DMS79 (cell line): ENCODE measurements around the gene IL22RA1.

Experiments
- DNase-seq: peaks from one replicate; lab custom pipeline; 2025; lab: John Stamatoyannopoulos, UW

Gene IL22RA1

GRCh38 chr1:24097663-24098062, 45.3 kb downstream of the IL22RA1 start:
- DNase-seq = no peak

- no peak for DNase-seq
Observed at GRCh38 chr1:24096739-24097103, 46.2 kb downstream of the IL22RA1 start.

- DNase-seq = no peak
Observed at GRCh38 chr1:24096009-24096738, 46.8 kb downstream of the IL22RA1 start.

GRCh38 chr1:24095140-24095859, 47.6 kb downstream of the IL22RA1 start:
- no peak for DNase-seq

- DNase-seq = no peak
Observed at GRCh38 chr1:24094554-24094953, 48.4 kb downstream of the IL22RA1 start.

- DNase-seq = no peak
Observed at GRCh38 chr1:24093732-24094131, 49.2 kb downstream of the IL22RA1 start.

- DNase-seq = no peak
Observed at GRCh38 chr1:24092979-24093378, 50.0 kb downstream of the IL22RA1 start.

- no peak for DNase-seq
Observed at GRCh38 chr1:24091971-24092482, 50.9 kb downstream of the IL22RA1 start.

- DNase-seq = no peak
Observed at GRCh38 chr1:24090736-24091135, 52.2 kb downstream of the IL22RA1 start.

GRCh38 chr1:24089743-24090555, 53.0 kb downstream of the IL22RA1 start:
- DNase-seq = peak; percentile 30

- DNase-seq = no peak
Observed at GRCh38 chr1:24089027-24089742, 53.8 kb downstream of the IL22RA1 start.

- DNase-seq = no peak
Observed at GRCh38 chr1:24086466-24086865, 56.5 kb downstream of the IL22RA1 start.

GRCh38 chr1:24085546-24085945, 57.4 kb downstream of the IL22RA1 start:
- no peak for DNase-seq

- no peak for DNase-seq
Observed at GRCh38 chr1:24085007-24085406, 57.9 kb downstream of the IL22RA1 start.

- no peak for DNase-seq
Observed at GRCh38 chr1:24084050-24084449, 58.9 kb downstream of the IL22RA1 start.

GRCh38 chr1:24082372-24082771, 60.6 kb downstream of the IL22RA1 start:
- no peak for DNase-seq

- no peak for DNase-seq
Observed at GRCh38 chr1:24081190-24081589, 61.8 kb downstream of the IL22RA1 start.

- no peak for DNase-seq
Observed at GRCh38 chr1:24080131-24080530, 62.8 kb downstream of the IL22RA1 start.

GRCh38 chr1:24077278-24077978, 65.5 kb downstream of the IL22RA1 start:
- no peak for DNase-seq

GRCh38 chr1:24075946-24076345, 67.0 kb downstream of the IL22RA1 start:
- no peak for DNase-seq

- DNase-seq = no peak
Observed at GRCh38 chr1:24075590-24075854, 67.4 kb downstream of the IL22RA1 start.
